Adrenal gland (tissue), 12 donors: ENCODE measurements around the gene SBF2. TPM values are rescaled to one million over a fixed set of nuclear protein-coding genes. Genes with fewer than 3 reads are reported as not detected.

ENCODE experiments used
- DNase-seq, 7 donors: peaks; one replicate each; pipeline ENCODE4 v3.0.0-alpha.2; 2019 to 2020
- H3K27ac ChIP-seq, 5 donors: fragments of 200-600 bp; sonication (generic) in 4 of 5; 1 replicate in 3 of 5; 2 replicates in 2 of 5; pipeline versions ENCODE4 v1.5.1 to v1.8.0; 2016 to 2020; ENCODE audit warnings: mild to moderate bottlenecking in 1 of 5
- H3K27me3 ChIP-seq: fragments of 200-600 bp; 2 replicates; pipeline ENCODE4 v1.8.0; 2021
- H3K36me3 ChIP-seq, 2 donors: fragments of 200-600 bp; replicated peaks in 1 of 2; 1 replicate in 1 of 2; 2 replicates in 1 of 2; pipeline versions ENCODE4 v1.5.1 to v1.8.0; 2018 to 2022
- H3K4me1 ChIP-seq, 2 donors: fragments of 200-600 bp; replicated peaks in 1 of 2; 1 replicate in 1 of 2; 2 replicates in 1 of 2; pipeline versions ENCODE4 v1.5.1 to v1.8.0; 2018 to 2021
- H3K4me3 ChIP-seq, 4 donors: fragments of 200-600 bp; sonication (generic) in 3 of 4; one replicate each; pipeline ENCODE4 v1.5.1; 2016 to 2018
- H3K9me3 ChIP-seq, 3 donors: fragments of 200-600 bp; sonication (generic) in 1 of 3; replicated peaks in 1 of 3; 1 replicate in 2 of 3; 2 replicates in 1 of 3; pipeline versions ENCODE4 v1.5.1 to v1.8.0; 2016 to 2021
- POLR2A ChIP-seq, 2 donors: fragments of 450-650 bp; IDR thresholded peaks; one replicate each; pipeline ENCODE4 v1.6.1; 2017; ENCODE audit warnings: antibody characterized with exemption in 2 of 2, mild to moderate bottlenecking in 2 of 2, moderate library complexity in 1 of 2
- whole genome bisulfite sequencing, 4 donors: extraction: QIAGEN DNeasy Blood & Tissue Kit in 2 of 4; methylation state at CpG; one replicate each; pipeline versions ENCODE4 v1.1.5 to v1.1.7; 2013 to 2017; 5-methylcytosine and 5-hydroxymethylcytosine counted together
- intact Hi-C, 2 donors: fragments of 100-400 bp; cut with DNase I; formaldehyde crosslinking; loops; one replicate each; pipeline versions ENCODE4 v1.14.1 to v1.15.0; 2022 to 2023
- polyA plus RNA-seq, 3 donors: library from polyadenylated mRNA; stranded (reverse); fragments of 200-250 nt in 2 of 3; fragments of 350-450 nt in 1 of 3; fragmentation: Illumina TruSeq in 1 of 3; extraction: RNeasy Lipid Tissue Mini Kit (QIAGEN cat#74804) in 1 of 3; gene quantifications; one replicate each; pipeline ENCODE4 v1.2.3, GENCODE V29; 2013 to 2014
- total RNA-seq, 9 donors: library from RNA; depleted of rRNA in 4 of 9; stranded (reverse); fragments of >200 nt in 4 of 9; fragments of 120-200 nt in 1 of 9; fragmentation: NEBNext Ultra II Directional in 1 of 9; extraction: Animal tissue kit (Norgen Biotek cat#: 25700) in 1 of 9; gene quantifications; one replicate each; pipeline versions ENCODE4 v1.1.0 to v1.2.4, GENCODE V29; 2013 to 2023
- TF ChIP-seq, protein P1 (sequence below), 6 experiments: fragments of 450-650 bp in 4 of 6; fragments of 200-600 bp in 2 of 6; sonication (generic) in 1 of 6; IDR thresholded peaks; 1 replicate in 5 of 6; 2 replicates in 1 of 6; pipeline versions ENCODE4 v1.5.1 to v1.8.0; 2016 to 2021; ENCODE audit warnings: antibody characterized with exemption in 6 of 6, mild to moderate bottlenecking in 2 of 6, moderate library complexity in 1 of 6
- donor health status: healthy with polysubstance abuse.
- donor health status: Bipolar disorder and iron deficiency.
- donor health status: DM: yes; HTN: yes; CAD: no.
- donor health status: DM: no; HTN: no; CAD: no.
- donor health status: DM: no; HTN: no; CAD: no.
- donor health status: DM: yes; HTN: yes; CAD: no.

SBF2 gene
- total and polyA plus RNA-seq, 12 donors: 12.5 to 66.7 (median 38.0) TPM

DNA sequence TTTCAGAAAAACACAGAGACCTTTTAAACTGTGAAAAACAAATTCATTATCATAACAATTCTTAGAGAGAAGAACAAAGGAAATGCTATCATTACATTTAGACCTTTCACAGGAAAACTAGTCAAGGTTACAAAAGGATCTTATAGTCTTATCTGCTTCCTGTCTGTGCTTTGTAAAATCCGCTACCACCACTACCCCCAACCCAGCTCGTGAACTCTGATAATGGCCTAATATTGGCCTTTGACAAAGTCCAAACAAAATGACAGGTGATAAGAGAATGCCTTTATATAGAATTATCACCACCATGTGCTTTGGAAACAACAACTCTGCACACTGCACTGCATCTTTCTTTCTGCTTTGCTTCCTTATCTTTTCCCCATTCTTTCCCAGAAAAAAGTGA is 272.5 kb downstream of the SBF2 start:
- WGBS, 4 donors: 53 to 66% (median 55%) methylated on average over 2 of the region's 2 CpGs
- no peaks in the 10 kb centered on the region for H3K36me3 ChIP-seq
- no peak for DNase-seq
- H3K9me3 ChIP-seq: no peaks in the 10 kb centered on the region
- intact Hi-C loops: no loop called here
- TF ChIP-seq, protein P1, sequence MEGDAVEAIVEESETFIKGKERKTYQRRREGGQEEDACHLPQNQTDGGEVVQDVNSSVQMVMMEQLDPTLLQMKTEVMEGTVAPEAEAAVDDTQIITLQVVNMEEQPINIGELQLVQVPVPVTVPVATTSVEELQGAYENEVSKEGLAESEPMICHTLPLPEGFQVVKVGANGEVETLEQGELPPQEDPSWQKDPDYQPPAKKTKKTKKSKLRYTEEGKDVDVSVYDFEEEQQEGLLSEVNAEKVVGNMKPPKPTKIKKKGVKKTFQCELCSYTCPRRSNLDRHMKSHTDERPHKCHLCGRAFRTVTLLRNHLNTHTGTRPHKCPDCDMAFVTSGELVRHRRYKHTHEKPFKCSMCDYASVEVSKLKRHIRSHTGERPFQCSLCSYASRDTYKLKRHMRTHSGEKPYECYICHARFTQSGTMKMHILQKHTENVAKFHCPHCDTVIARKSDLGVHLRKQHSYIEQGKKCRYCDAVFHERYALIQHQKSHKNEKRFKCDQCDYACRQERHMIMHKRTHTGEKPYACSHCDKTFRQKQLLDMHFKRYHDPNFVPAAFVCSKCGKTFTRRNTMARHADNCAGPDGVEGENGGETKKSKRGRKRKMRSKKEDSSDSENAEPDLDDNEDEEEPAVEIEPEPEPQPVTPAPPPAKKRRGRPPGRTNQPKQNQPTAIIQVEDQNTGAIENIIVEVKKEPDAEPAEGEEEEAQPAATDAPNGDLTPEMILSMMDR (IDR thresholded peaks at IDR 0.05): no peak
- TF ChIP-seq POLR2A (IDR thresholded peaks at IDR 0.05): no peak
- peaks cover 0 to 13% of the 10 kb centered on the region in 2 donors for H3K4me1 ChIP-seq
- H3K27ac ChIP-seq: no peak overlapping the region
- H3K27me3 ChIP-seq: no peaks in the 10 kb centered on the region
- no peak overlapping the region for H3K4me3 ChIP-seq

DNA sequence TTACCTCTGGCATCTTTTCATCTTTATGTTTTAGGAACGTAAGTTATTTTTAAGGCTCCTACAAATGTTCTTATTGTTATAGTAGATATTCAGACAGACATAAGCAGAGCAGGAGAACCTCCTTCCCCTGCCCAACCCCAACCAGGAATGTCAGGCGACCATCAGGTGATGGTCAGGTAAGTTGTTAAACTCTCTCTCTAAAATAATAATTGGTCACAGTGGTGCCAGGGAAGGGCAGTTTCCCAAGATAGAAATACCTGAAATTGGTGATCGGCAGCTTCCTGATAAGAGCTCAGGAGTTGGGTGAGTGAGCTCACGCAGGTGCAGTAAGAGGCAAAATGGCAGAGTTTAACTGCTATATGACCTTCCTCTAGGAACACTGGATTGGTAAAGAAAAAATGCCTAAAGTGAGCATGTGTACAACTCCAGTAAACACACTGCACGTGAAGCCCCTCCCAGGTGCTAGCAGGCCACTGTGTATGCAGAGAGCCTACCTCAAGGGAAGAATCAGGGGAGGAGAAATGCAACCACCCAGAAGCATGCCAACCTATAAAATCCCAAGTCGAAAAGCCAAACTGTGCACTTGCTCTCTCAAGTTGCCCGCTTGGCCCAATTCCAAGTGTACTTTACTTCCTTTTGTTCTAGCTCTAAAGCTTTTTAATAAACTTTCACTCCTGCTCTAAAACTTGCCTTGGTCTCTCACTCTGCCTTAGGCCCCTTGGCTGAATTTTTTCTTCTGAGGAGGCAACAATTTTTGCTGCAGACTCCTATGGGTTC is 273.9 kb downstream of the SBF2 start:
- WGBS, 4 donors: 83 to 90% (median 87%) methylated on average over 7 of the region's 7 CpGs
- DNase-seq: peak in 2 of 7 donors; percentile 11 to 27
- Histone ChIP-seq H3K36me3 (no peaks in the 10 kb centered on the region), H3K9me3 (no peaks in the 10 kb centered on the region), H3K4me3 (no peak overlapping the region), H3K27me3 (no peaks in the 10 kb centered on the region), H3K4me1 (peaks cover 0 to 13% of the 10 kb centered on the region in 2 donors), H3K27ac (no peak overlapping the region)
- TF ChIP-seq, protein P1 (IDR thresholded peaks at IDR 0.05): no peak
- TF ChIP-seq POLR2A (IDR thresholded peaks at IDR 0.05): no peak
- intact Hi-C loops: no loop called here

DNA sequence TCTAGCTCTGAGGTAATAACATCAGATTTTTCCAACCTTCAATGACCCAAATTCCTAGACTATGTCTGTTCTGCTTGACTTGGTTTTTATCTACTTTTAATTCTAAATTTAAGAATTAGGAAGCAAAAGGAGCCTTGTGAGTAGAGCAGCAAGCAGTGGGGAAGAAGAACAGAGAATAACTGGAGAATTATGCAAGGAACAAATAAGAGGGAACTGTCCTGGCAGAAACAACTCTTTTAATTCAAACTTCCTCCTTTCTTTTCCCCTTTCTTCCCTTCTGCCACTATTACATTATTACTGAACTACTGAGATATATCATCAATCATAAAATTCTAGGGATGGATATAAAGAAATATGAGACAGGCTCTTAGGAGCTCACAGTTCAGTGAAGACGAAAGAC is 276.1 kb downstream of the SBF2 start:
- Histone ChIP-seq H3K27me3 (no peaks in the 10 kb centered on the region), H3K9me3 (no peaks in the 10 kb centered on the region), H3K4me1 (peaks cover 0 to 13% of the 10 kb centered on the region in 2 donors), H3K4me3 (no peak overlapping the region), H3K27ac (no peak overlapping the region), H3K36me3 (no peaks in the 10 kb centered on the region)
- 90 to 98% (median 96%) methylated on average over 1 of the region's 1 CpG for WGBS, 4 donors
- intact Hi-C loops: no loop called here
- no peak for DNase-seq
- TF ChIP-seq, protein P1 (IDR thresholded peaks at IDR 0.05): no peak
- TF ChIP-seq POLR2A (IDR thresholded peaks at IDR 0.05): no peak

DNA sequence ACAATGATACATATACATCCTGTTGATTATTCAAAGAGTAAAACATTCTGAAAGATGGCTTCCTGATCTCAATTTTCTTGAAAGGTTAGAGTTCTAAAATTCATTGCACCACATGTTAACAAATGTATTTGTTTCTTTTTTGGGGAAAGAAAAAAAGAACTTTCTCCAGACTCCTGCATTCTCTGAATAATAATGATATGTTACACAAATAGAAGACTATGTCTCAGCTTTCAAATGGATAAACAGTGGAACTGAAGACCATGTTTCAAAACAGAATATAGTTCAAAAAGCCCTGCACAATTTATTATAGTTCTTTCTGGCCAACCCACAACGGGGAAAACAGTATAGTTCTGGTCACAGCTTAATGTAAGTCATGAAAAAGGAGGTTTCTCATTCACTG is 277.0 kb downstream of the SBF2 start:
- WGBS, 4 donors: 55 to 72% (median 65%) methylated on average over 1 of the region's 1 CpG
- DNase-seq: no peak
- TF ChIP-seq POLR2A (IDR thresholded peaks at IDR 0.05): no peak
- TF ChIP-seq, protein P1 (IDR thresholded peaks at IDR 0.05): no peak
- Histone ChIP-seq H3K27ac (no peak overlapping the region), H3K36me3 (no peaks in the 10 kb centered on the region), H3K4me1 (peaks cover 0 to 12% of the 10 kb centered on the region in 2 donors), H3K27me3 (no peaks in the 10 kb centered on the region), H3K4me3 (no peak overlapping the region), H3K9me3 (peaks cover 0 to 4% (median 0%) of the 10 kb centered on the region in 3 donors)
- intact Hi-C loops: no loop called here
